GM21528 (cell line): ENCODE results near the gene MS4A18.

Source experiments
- ATAC-seq: cut with Tn5 transposase; IDR thresholded peaks from one replicate; pipeline ENCODE4 v1.9.1; 2021; ENCODE audit warnings: mild to moderate bottlenecking, moderate library complexity; ENCODE audit not compliant: unreplicated experiment, low FRiP score

Gene MS4A18

GRCh38 chr11:60783141-60783484 lies 58.6 kb downstream of the MS4A18 start:
- ATAC-seq = no peak

- ATAC-seq = no peak
Observed at GRCh38 chr11:60783911-60784310, 59.4 kb downstream of the MS4A18 start.

GRCh38 chr11:60785136-60785535 lies 60.6 kb downstream of the MS4A18 start, which contains the start of gene MS4A10:
Gene MS4A10, plus strand, starts transcription at chr11:60785333. Its CDS starts 5,003 bp downstream, at chr11:60790336.
- ATAC-seq = no peak

- no peak for ATAC-seq
Observed at GRCh38 chr11:60785806-60786361, 61.4 kb downstream of the MS4A18 start.

- no peak for ATAC-seq
Observed at GRCh38 chr11:60786811-60787567, 62.5 kb downstream of the MS4A18 start.

GRCh38 chr11:60788401-60789125 lies 64.0 kb downstream of the MS4A18 start:
- no peak for ATAC-seq

GRCh38 chr11:60790726-60791125 lies 66.2 kb downstream of the MS4A18 start:
- no peak for ATAC-seq

GRCh38 chr11:60791153-60791933 lies 66.8 kb downstream of the MS4A18 start:
- no peak for ATAC-seq

- no peak for ATAC-seq
Observed at GRCh38 chr11:60792521-60792920, 68.0 kb downstream of the MS4A18 start.
